ENCODE measurements around the gene SORL1.

The SORL1 gene

DNA sequence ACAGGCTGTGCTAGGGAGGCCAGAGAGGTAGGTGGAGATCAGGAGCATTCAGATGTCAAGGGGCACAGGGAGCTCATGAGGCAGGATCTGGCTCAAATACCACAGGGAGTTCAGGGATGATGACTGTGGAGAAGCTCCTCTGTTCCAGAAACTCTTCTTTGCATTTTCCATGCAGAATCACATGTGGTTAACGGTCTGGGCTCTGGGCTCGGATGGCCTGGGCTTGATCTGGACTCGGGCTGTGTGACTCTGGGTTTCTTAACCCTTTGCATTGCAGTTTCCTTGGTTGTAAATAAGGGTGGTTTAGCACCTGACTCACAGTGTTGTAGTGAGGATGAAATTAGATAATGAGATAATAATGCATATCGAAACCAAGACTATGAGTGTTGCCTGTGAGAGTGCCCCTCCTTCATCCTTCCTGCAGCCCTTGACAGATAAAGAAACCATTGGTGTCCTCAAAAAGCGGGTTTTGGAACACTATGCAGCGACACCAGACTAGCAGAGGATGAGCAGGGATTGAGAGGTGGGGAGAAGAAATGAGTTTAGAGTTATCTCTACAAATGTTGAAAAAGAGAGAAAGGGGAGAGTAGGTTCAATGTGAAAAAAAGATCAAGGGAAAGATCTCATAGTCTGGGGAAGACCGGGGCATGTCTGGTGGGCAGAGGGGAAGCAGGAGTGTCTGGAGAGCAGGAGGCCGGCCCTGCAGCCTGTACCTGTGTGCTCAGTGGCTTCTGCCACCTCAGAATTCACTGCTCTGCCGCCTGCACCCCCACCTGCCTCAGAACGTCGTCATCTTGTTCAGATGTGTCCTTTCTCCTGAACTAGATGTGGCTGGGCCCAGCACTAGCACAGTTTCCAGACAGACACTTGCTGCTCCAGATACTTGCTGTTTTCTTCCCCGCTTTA is 198.5 kb downstream of the SORL1 start:
- no peak for TF ChIP-seq CTCF (IDR thresholded peaks at IDR 0.05; ENCODE audit: low read depth, low read length)
- no peak for TF ChIP-seq POLR2A (IDR thresholded peaks at IDR 0.05; ENCODE audit: extremely low read depth, insufficient read length)
- TF ChIP-seq MAX (IDR thresholded peaks at IDR 0.05; ENCODE audit: low read depth, low read length): no peak
- TF ChIP-seq MYC (IDR thresholded peaks at IDR 0.05; ENCODE audit: low read depth, low read length): no peak
- no peak overlapping the region for H3K4me3 ChIP-seq (ENCODE audit: low read depth, low read length)
- DNase-seq (ENCODE audit: low read depth): no peak

- no peak for DNase-seq (ENCODE audit: low read depth)
- no peak overlapping the region for H3K4me3 ChIP-seq (ENCODE audit: low read depth, low read length)
- TF ChIP-seq POLR2A (IDR thresholded peaks at IDR 0.05; ENCODE audit: extremely low read depth, insufficient read length) (no peak), MYC (IDR thresholded peaks at IDR 0.05; ENCODE audit: low read depth, low read length) (no peak), MAX (IDR thresholded peaks at IDR 0.05; ENCODE audit: low read depth, low read length) (no peak), CTCF (IDR thresholded peaks at IDR 0.05; ENCODE audit: low read depth, low read length) (no peak)
Measured at GRCh38 chr11:121651257-121651605, 199.1 kb downstream of the SORL1 start.

DNA sequence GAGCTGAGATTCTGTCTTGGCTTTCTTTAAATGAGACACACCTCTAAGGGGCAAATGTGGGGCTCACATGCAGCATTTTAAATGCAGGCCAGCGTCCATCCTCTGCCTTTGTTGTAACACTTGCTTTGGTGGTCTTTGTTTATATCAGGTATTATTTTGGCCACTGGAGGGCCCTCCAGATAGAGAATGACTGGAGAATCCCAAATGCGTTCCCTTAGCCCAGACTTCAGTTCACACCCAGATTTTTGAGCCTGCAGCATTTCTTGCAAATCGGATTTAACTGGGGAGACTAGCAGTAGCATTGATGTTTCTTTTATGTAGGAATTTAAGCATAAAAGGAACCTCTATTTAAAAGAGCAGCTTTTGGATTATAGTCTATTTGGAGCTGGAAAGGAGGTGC is 200.9 kb downstream of the SORL1 start:
- no peak for DNase-seq (ENCODE audit: low read depth)
- TF ChIP-seq MAX (IDR thresholded peaks at IDR 0.05; ENCODE audit: low read depth, low read length) (no peak), POLR2A (IDR thresholded peaks at IDR 0.05; ENCODE audit: extremely low read depth, insufficient read length) (no peak), CTCF (IDR thresholded peaks at IDR 0.05; ENCODE audit: low read depth, low read length) (no peak), MYC (IDR thresholded peaks at IDR 0.05; ENCODE audit: low read depth, low read length) (no peak)

GRCh38 chr11:121654259-121654842 is 202.2 kb downstream of the SORL1 start:
- no peak overlapping the region for H3K4me3 ChIP-seq (ENCODE audit: low read depth, low read length)
- TF ChIP-seq MAX (IDR thresholded peaks at IDR 0.05; ENCODE audit: low read depth, low read length): no peak
- TF ChIP-seq POLR2A (IDR thresholded peaks at IDR 0.05; ENCODE audit: extremely low read depth, insufficient read length): no peak
- TF ChIP-seq CTCF (IDR thresholded peaks at IDR 0.05; ENCODE audit: low read depth, low read length): no peak
- no peak for TF ChIP-seq MYC (IDR thresholded peaks at IDR 0.05; ENCODE audit: low read depth, low read length)
- DNase-seq (ENCODE audit: low read depth): no peak

More for the DNA sequence above, 200.9 kb downstream of the SORL1 start:
- no peak overlapping the region for H3K4me3 ChIP-seq (ENCODE audit: low read depth, low read length)

DNA sequence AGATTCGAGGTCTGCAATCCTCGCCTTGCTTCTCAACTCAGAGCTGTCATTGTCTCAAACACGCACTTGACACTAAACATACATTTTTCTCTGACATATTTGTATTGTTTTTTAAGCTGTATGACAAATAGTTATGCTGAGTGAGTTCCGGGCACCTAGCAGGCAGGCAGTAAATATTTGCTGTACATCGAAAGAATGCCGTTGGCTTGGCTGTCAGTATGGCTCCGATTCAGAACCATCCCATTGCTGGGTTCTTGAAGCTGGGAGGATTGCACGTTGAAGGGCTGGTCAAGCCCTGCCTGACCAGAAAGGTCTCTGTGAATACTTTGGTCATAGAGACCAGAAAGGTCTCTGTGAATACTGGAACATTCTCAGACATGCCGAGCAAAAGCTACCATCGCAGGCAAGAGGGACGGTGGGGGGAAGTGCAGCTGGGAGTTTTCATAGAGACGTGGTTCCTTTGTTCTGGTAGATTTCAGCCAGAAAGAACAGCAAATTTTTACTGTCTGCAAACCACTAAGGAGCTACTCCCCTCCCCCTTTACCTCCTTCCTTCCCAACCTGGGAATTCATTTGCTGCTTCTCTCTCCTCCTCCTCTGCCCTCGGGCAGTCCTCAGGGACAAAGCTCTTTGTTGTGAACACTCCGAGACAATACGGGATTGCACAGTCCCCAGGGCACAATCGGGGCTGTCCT is 202.9 kb downstream of the SORL1 start:
- DNase-seq (ENCODE audit: low read depth): no peak
- no peak for TF ChIP-seq MAX (IDR thresholded peaks at IDR 0.05; ENCODE audit: low read depth, low read length)
- TF ChIP-seq CTCF (IDR thresholded peaks at IDR 0.05; ENCODE audit: low read depth, low read length): no peak
- TF ChIP-seq MYC (IDR thresholded peaks at IDR 0.05; ENCODE audit: low read depth, low read length): no peak
- no peak for TF ChIP-seq POLR2A (IDR thresholded peaks at IDR 0.05; ENCODE audit: extremely low read depth, insufficient read length)
- H3K4me3 ChIP-seq (ENCODE audit: low read depth, low read length): peak overlapping the region; percentile 25
